GM23338 (cell line): ENCODE measurements around the gene TLDC2.

Source experiments
- CREB1 ChIP-seq: fragments of 250-450 bp; sonication (Bioruptor Pico); IDR thresholded peaks from 2 replicates; pipeline ENCODE4 v1.5.0; 2020; ENCODE audit warnings: low read depth, mild to moderate bottlenecking, moderate library complexity
- CTCF ChIP-seq, 2 experiments: fragments of 200-600 bp in 1 of 2; sonication (generic) in 1 of 2; conservative IDR thresholded peaks; 2 replicates each; pipeline versions ENCODE4 v1.5.1 to v1.6.1; 2016 to 2017; ENCODE audit warnings: antibody characterized with exemption in 2 of 2, low read depth in 2 of 2, mild to moderate bottlenecking in 2 of 2, moderate library complexity in 1 of 2
- EZH2 ChIP-seq: fragments of 200-600 bp; sonication (generic); IDR thresholded peaks from one replicate; pipeline ENCODE4 v1.8.0; 2017; ENCODE audit warnings: antibody characterized with exemption, mild to moderate bottlenecking, low read depth; ENCODE audit not compliant: unreplicated experiment
- EZH2phosphoT487 ChIP-seq: fragments of 200-600 bp; sonication (generic); IDR thresholded peaks from one replicate; pipeline ENCODE4 v1.8.1; 2018; ENCODE audit warnings: antibody characterized with exemption; ENCODE audit not compliant: unreplicated experiment
- POLR2AphosphoS5 ChIP-seq: IDR thresholded peaks from 2 replicates; pipeline ENCODE4 v1.6.1; 2016; ENCODE audit warnings: antibody characterized with exemption, low read depth

- TF ChIP-seq POLR2AphosphoS5 (no peak), EZH2phosphoT487 (no peak), EZH2 (no peak), CTCF (conservative IDR thresholded peaks at IDR 0.05; ENCODE audit: low read depth in 2 of 2) (peak; percentile 79 to 89), CREB1 (CRISPR knock-in tag) (no peak)
Measured at GRCh38 chr20:36836591-36837269, 39.2 kb upstream of the TLDC2 start.
